ENCODE measurements around the gene C9orf78. TPM values are rescaled to one million over a fixed set of nuclear protein-coding genes. Genes with fewer than 3 reads are reported as not detected.

The C9orf78 gene
- total and polyA plus RNA-seq, 2 of the 8 experiments (the other 6 are each of a cell fraction or from before 2014, with no cell fraction given): 17.4 to 40.6 TPM

DNA sequence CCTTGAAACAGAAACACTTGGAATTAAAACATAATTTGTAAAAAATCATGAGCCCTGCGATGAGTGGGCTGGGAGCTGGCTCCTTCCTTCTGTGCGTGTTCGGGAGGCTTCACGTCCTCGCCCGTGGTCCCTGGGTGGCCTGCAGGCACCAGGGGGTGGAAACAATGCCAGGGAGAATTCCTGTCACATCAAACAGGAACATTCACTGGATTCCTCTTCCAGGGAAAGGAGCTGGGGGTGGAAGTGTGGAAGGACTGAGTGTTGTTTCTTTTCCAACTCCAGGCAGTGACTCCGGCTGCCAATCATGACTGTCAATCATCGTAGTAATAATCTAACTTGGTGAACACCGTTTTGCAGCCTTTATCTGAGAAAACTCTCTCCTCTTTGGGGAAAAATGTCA is 21.4 kb downstream of the C9orf78 start (continued):
- TF ChIP-seq, protein P1, sequence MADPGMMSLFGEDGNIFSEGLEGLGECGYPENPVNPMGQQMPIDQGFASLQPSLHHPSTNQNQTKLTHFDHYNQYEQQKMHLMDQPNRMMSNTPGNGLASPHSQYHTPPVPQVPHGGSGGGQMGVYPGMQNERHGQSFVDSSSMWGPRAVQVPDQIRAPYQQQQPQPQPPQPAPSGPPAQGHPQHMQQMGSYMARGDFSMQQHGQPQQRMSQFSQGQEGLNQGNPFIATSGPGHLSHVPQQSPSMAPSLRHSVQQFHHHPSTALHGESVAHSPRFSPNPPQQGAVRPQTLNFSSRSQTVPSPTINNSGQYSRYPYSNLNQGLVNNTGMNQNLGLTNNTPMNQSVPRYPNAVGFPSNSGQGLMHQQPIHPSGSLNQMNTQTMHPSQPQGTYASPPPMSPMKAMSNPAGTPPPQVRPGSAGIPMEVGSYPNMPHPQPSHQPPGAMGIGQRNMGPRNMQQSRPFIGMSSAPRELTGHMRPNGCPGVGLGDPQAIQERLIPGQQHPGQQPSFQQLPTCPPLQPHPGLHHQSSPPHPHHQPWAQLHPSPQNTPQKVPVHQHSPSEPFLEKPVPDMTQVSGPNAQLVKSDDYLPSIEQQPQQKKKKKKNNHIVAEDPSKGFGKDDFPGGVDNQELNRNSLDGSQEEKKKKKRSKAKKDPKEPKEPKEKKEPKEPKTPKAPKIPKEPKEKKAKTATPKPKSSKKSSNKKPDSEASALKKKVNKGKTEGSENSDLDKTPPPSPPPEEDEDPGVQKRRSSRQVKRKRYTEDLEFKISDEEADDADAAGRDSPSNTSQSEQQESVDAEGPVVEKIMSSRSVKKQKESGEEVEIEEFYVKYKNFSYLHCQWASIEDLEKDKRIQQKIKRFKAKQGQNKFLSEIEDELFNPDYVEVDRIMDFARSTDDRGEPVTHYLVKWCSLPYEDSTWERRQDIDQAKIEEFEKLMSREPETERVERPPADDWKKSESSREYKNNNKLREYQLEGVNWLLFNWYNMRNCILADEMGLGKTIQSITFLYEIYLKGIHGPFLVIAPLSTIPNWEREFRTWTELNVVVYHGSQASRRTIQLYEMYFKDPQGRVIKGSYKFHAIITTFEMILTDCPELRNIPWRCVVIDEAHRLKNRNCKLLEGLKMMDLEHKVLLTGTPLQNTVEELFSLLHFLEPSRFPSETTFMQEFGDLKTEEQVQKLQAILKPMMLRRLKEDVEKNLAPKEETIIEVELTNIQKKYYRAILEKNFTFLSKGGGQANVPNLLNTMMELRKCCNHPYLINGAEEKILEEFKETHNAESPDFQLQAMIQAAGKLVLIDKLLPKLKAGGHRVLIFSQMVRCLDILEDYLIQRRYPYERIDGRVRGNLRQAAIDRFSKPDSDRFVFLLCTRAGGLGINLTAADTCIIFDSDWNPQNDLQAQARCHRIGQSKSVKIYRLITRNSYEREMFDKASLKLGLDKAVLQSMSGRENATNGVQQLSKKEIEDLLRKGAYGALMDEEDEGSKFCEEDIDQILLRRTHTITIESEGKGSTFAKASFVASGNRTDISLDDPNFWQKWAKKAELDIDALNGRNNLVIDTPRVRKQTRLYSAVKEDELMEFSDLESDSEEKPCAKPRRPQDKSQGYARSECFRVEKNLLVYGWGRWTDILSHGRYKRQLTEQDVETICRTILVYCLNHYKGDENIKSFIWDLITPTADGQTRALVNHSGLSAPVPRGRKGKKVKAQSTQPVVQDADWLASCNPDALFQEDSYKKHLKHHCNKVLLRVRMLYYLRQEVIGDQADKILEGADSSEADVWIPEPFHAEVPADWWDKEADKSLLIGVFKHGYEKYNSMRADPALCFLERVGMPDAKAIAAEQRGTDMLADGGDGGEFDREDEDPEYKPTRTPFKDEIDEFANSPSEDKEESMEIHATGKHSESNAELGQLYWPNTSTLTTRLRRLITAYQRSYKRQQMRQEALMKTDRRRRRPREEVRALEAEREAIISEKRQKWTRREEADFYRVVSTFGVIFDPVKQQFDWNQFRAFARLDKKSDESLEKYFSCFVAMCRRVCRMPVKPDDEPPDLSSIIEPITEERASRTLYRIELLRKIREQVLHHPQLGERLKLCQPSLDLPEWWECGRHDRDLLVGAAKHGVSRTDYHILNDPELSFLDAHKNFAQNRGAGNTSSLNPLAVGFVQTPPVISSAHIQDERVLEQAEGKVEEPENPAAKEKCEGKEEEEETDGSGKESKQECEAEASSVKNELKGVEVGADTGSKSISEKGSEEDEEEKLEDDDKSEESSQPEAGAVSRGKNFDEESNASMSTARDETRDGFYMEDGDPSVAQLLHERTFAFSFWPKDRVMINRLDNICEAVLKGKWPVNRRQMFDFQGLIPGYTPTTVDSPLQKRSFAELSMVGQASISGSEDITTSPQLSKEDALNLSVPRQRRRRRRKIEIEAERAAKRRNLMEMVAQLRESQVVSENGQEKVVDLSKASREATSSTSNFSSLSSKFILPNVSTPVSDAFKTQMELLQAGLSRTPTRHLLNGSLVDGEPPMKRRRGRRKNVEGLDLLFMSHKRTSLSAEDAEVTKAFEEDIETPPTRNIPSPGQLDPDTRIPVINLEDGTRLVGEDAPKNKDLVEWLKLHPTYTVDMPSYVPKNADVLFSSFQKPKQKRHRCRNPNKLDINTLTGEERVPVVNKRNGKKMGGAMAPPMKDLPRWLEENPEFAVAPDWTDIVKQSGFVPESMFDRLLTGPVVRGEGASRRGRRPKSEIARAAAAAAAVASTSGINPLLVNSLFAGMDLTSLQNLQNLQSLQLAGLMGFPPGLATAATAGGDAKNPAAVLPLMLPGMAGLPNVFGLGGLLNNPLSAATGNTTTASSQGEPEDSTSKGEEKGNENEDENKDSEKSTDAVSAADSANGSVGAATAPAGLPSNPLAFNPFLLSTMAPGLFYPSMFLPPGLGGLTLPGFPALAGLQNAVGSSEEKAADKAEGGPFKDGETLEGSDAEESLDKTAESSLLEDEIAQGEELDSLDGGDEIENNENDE (IDR thresholded peaks at IDR 0.05; ENCODE audit: insufficient replicate concordance, low read length): no peak
- TF ChIP-seq EZH2 (IDR thresholded peaks at IDR 0.05; ENCODE audit: low read depth, low read length, severe bottlenecking) (no peak), YY1 (IDR thresholded peaks at IDR 0.05; ENCODE audit: low read depth, low read length) (no peak), BRCA1 (IDR thresholded peaks at IDR 0.05; ENCODE audit: low read depth, low read length) (no peak), SP2 (IDR thresholded peaks at IDR 0.05; ENCODE audit: low read length) (no peak), KDM1A (IDR thresholded peaks at IDR 0.05; ENCODE audit: borderline replicate concordance, low read length) (no peak), JUND (IDR thresholded peaks at IDR 0.05; ENCODE audit: low read length) (no peak), CREB1 (IDR thresholded peaks at IDR 0.05) (no peak), RAD21 (IDR thresholded peaks at IDR 0.05 in 1 of 2, conservative IDR thresholded peaks at IDR 0.05 in 1 of 2; ENCODE audit: low read depth in 2 of 2, low read length in 2 of 2) (no peak), MAFK (IDR thresholded peaks at IDR 0.05; ENCODE audit: low read depth, low read length) (no peak)
